Muscle of arm (tissue), 12 donors: ENCODE measurements around the gene FHL3. TPM values are rescaled to one million over a fixed set of nuclear protein-coding genes. Genes with fewer than 3 reads are reported as not detected.

ENCODE experiments used
- DNase-seq: peaks from one replicate; pipeline ENCODE4 v3.0.0-alpha.2; 2013
- polyA plus RNA-seq, 12 donors: library from polyadenylated mRNA; unstranded; fragments of 120-200 nt; gene quantifications; one replicate each; pipeline ENCODE4 v1.2.1, GENCODE V29; 2013; ENCODE audit not compliant: insufficient read length in 12 of 12

The FHL3 gene
- polyA plus RNA-seq, 12 donors = 66.7 to 236 (median 115) TPM; not detected in 1

- DNase-seq = no peak
Observed at GRCh38 chr1:38020396-38020795, 15.1 kb upstream of the FHL3 start.

GRCh38 chr1:38018864-38019343 is 13.6 kb upstream of the FHL3 start:
- no peak for DNase-seq

DNA sequence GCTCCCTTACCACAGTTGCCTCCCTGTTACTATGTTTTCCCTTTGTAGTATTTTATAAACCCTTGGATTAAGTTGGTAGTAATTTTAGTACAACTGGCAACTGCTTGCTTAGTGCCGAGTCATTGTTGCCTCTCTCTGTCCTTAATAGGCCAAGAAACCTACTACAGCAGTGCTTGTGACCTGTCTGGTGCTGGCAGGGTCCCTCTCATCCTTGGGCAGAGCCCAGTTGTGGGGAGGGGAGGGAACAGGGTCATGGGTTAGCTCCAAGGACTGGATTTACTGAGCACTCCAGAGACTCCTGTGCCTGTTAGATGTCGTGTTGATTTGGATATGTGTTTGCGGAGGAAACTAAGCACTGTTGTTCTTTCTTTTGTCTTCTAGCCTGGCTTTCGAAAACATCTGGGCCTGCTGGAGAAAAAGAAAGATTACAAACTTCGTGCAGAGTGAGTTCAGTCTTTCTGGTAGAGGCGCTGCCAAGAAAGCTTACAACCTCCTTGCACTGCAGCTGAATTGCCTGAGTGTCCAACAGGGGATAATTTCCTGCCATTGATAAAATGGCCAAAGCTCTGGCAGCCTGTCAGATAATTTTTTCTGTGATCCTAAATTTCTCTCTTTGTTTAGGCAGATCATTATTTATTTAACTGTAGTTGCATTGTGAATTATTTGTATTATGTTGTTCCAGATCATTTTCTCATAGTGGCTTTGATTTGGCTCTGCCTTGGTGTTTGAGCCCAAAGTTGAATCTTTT is 10.8 kb upstream of the FHL3 start:
- no peak for DNase-seq

DNA sequence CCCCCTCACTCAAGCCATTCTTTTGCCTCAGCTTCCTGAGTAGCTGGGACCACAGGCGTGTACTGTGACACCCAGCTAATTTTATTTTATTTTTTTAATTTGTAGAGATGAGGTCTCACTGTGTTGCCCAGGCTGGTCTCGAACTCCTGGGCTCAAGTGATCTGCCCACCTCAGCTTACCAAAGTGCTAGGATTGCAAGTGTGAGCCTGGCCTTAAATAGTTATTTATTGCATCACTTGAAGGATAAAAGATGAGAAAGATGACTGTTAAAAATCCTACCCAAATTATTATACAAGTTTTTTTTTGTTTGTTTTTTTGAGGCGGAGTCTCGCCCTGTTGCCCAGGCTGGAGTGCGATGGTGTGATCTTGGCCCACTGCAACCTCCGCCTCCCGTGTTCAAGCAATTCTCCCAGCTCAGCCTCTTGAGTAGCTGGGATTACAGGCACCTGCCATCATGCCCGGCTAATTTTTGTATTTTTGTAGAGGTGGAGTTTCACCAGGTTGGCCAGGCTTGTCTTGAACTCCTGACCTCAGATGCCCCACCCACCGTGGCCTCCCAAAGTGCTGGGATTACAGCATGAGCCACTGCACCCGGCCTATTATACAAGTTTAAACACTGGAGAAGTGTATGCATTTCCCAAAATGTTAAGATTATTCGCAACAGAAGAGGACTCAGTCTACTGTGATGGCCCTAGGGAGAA is 9.6 kb upstream of the FHL3 start:
- no peak for DNase-seq

- DNase-seq = no peak
Observed at GRCh38 chr1:38014171-38014570, 8.9 kb upstream of the FHL3 start.

- no peak for DNase-seq
Observed at GRCh38 chr1:38013227-38013622, 7.9 kb upstream of the FHL3 start.

GRCh38 chr1:38012363-38013226 is 7.3 kb upstream of the FHL3 start, which contains the start of gene UTP11:
UTP11 (plus strand) TSS chr1:38012734; CDS start chr1:38012803, 69 bp downstream.
- peak; percentile 97 for DNase-seq

DNA sequence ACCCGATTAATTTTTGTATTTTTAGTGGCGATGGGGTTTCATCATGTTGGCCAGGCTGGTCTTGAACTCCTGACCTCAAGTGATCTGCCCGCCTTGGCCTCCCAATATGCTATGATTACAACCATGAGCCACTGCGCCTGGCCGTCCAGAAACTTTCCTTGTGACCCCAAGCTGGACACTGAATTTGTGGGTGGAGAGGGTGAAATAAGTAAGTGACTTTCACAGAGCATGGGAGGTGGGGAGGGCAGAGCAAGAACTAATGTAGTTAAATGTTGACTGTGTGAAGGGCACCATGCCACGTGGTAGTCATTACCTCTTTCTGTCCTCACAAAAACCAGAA is 4.5 kb upstream of the FHL3 start:
- no peak for DNase-seq

- no peak for DNase-seq
Observed at GRCh38 chr1:38009088-38009840, 4.0 kb upstream of the FHL3 start.

GRCh38 chr1:38006008-38006828 is 904 bp upstream of the FHL3 start:
- DNase-seq = no peak

DNA sequence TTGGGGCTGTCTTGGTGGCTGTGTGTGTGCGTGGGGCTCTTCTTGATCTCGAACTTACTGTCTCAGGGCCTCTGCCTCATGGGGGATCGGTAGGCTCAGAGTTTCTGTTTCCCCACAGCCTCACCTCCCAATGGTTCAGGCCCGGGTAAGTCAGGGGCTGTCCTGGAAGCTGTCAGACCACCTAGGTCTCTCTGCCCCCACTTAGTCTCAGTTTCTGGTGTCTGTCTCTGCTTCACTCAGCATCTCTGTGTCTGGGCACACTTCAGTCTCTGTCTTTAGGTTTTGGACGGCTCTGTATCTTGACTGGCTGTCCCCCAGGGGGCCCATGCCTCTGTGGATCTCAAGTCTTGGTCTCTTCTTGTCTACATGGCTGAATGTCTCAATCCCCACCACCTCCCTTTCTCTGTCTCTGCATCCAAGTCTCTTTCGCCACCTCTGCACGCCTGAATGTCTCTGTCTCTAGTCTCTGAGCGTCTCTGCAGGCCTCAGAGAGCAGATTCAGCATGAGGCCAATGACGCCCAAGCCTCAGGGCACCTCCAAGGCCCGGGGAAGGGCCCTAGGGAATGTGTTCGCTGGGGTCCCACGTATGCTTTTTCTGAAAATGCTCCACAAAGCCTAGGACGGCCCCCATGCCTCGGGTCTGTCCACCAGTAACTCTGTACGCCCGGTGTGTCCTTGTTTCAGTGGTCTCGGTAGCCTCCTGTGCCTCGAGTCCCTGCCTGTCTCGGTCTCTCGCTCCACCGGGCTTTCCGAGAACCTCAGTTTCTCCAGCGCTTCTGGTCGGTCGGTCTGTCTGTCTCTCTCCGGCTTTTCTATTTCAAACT is 818 bp downstream of the FHL3 start:
- no peak for DNase-seq

- DNase-seq = no peak
Observed at GRCh38 chr1:38003261-38004250, 1.8 kb downstream of the FHL3 start.

- DNase-seq = peak; percentile 84
Observed at GRCh38 chr1:38000529-38001455, 4.5 kb downstream of the FHL3 start.

DNA sequence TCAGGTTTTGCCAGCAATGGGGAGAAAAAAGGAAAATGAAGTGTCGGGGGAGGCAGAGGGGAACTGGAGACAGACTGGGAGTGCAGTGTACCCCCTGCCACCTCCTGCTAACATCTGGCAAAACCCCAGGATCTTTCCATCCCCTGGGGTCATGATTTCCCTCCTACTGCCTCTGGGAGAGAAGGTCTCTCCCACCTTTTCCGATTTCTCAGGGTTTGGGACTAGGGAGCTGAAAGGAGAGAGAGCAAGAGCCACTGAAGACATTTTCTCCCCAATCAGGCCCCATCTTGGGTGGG is 5.1 kb downstream of the FHL3 start:
- DNase-seq = no peak

GRCh38 chr1:37999430-38000232 is 5.7 kb downstream of the FHL3 start:
- DNase-seq = peak; percentile 79

DNA sequence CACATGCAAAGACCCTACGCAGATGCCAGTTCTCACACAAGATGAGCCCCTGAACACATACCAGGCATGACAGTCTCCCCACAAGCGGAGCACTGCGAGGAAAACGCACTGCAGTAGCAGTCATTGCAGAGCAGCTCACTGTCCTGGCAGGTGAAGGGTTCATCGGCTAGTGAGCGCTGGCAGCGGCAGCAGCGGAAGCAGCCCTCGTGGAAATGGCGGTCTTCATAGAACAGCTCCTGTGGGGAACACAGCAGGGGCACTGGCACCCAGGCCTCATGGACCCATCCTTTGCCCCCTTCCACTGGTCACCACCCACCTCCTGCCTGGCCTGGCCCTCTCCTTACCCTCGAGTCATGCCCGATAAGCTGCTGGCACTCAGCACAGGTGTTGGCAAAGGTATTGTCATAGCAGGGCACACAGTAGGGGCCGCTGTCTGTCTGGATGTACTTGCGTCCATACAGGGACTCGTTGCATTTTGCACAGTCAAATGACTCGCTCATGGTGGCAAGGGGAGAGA is 6.3 kb downstream of the FHL3 start:
- DNase-seq = no peak
